Stimulated activated CD8-positive, alpha-beta memory T cell treated with anti-CD3 and anti-CD28 coated beads, Interleukin-4, amount 100 ng/mL, for 24 hours (primary cell): ENCODE results near the gene OPRM1.
"Not testable (repeated sequence)": the region's sequence is repeated elsewhere in the genome, so short reads cannot be mapped to it uniquely, and the experiment has no call there.

Source experiments
- DNase-seq: peaks from one replicate; pipeline ENCODE4 v3.0.0-alpha.2; 2020; ENCODE audit warnings: low read depth

The OPRM1 gene

DNA sequence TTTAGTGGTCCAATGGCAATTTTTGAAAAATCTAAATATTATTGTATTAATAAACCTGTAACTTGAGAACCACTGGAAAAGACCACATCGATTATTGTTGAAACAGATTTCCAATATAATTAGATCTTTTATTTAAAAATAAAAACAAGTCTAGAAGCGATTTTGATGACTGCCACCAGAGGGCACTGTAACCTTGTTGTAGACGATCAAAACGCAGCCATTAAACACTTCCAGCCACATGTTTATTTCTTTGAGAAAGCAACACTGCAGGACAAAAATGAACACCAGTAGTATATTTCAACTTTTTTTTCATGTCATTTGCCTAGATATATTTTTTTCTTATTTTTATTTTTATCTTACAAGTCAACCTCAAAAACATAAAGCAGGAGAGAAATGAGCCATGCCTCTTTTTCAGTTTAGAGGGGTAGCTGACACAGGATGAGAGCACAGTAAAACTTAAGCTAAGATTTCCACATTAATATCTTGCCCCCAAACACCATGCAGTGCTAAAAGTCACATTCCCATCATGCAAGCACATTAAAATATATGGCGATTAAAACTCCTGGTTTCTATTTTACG, 115.4 kb downstream of the OPRM1 start:
- DNase-seq: peak; percentile 33

DNA sequence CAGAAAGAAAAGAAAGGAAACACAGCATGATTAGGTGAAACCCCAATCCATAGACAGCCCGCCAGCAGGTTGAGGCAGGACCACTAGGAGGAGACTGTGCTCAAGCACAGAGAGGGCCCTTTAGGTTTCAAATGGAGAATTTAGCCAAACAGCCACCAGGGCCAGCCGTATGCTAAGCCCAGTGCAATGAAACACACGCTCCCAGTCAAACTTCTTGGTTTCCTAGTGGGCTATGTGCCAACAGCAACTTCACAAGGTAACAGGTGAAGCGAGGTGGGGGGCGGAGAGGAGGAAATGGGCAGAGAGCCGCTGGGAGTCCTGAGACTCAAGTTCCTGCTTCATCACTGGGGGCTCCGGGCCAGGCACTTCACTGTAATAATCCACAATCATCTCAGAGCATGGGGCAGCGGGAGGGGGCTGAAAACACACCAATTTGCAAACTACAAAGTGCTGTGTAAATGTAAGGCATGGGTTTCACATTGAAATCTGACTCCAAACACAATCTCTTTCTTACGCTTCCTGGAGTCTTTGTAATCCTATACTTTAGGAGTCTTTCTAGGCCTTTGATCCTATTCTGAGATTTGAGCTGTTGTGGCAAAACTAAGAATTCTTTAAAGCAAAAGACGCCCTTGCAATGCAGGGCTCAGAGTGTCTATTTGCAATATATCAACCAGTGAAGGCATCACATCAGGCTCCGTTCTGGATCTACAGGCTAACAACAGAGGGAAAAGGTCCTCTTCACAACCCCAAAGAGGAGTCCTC, 117.3 kb downstream of the OPRM1 start:
- DNase-seq: peak; percentile 44

DNA sequence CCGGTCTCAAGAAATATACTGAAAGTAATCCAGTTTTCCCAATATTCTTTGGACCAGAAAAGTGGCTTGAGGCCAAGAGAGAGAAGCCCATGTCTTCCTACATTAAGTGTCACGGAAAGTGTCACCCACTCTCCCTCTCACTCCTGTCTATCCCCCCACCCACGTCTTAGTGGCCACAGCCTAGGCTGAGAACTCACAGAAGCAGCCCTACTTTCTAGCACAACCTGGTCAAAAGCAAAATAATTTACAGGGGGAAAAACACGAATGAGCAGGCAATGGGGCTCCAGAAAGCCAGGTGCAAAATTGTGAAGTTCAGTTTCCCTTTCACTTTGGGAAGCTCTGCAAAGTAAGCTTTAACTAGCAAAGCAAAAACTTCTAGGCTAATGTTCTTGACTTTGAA, 118.0 kb downstream of the OPRM1 start:
- DNase-seq: peak; percentile 8

DNA sequence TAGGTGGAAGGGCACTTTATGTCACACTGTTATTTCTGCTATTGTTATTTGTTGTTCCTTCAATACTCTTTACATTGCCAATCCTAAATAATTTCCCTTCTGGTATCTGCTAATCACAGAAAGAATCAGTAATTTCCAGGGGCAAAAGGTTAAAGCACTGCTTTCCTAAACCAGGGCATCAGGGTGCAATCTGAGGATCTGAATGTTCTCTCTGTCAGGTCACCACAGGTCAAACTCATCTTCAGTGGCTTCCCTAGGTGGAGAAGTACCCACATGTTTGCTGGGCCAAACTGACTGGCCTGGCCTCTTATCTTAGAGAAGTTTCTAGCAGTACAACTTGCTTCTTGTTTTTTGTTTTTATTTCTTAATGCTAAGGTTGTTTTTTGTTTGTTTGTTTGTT, 118.7 kb downstream of the OPRM1 start:
- DNase-seq: no peak

DNA sequence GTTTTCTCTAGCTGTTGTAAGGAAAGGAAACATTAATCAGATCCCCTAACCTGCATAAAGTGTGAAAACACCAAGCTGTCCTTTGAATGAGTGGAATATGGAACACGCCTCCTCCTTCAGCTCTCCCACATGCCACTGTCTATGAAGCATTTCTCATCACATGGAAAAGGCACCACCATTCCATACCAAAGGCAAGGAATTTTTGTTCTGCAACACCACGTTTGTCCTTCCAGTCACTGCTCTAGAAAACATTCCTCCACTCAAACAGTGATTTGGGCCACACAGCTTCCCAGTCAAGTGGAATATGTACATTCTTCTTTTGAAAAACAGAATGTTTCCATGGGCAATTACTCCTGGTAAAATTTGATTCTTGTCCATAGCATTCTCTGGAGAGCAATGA, 120.1 kb downstream of the OPRM1 start:
- no peak for DNase-seq

DNA sequence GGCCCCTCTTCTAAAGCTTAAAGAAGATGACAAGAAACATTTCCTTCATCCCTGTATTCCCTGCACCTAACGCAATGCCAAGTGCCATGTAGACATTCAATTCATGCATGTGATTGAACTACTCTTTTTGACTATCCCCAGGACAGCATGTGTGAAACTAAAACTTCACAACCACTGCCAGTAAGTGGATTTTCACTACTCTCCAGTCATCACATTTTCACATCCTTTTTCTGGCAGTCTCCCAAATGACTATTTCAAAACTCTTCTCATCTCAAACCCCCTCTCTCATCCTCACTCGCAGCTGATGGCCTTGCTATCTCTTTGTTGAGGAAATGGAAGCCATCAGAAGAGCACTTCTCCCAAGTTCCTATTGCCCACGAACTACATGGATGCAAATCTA, 122.6 kb downstream of the OPRM1 start:
- DNase-seq: no peak

DNA sequence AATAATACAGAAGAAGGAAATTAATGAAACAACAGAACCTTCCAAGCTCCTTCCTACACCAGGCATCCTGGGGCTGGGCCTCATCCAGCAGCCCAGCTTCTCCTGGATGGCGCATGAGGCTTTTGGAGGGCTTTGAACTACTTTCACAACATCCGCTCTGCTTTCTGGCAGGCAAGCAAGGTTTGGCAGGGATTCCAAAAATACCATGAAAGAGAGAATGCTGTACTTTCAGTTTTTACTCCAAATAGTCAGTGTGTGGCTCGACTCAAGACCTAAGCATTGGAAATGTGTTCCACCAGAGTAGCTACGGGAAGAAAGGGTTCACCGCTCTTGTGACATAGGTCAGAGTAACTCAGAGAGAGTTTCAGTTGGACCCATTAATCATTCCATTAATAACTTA, 125.4 kb downstream of the OPRM1 start:
- no peak for DNase-seq

DNA sequence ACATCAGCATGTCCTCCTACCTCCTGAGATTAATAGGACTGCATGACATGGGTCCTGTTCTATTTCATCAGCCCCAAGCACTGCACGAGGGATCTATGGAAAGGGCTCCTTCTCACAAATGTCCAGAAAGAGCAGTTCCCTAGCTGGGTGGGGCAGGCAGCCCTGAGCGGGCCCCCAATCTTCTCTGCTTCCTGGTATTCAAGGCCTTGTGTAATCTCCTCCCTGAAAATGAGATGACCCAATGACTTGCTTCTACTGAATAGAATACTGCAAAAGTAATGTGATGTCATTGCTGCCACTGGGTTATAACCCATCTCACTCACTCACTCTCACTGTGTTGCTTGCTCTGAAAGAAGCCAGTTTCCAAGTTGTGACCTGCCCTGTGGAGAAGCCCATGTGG, 126.4 kb downstream of the OPRM1 start:
- no peak for DNase-seq

DNA sequence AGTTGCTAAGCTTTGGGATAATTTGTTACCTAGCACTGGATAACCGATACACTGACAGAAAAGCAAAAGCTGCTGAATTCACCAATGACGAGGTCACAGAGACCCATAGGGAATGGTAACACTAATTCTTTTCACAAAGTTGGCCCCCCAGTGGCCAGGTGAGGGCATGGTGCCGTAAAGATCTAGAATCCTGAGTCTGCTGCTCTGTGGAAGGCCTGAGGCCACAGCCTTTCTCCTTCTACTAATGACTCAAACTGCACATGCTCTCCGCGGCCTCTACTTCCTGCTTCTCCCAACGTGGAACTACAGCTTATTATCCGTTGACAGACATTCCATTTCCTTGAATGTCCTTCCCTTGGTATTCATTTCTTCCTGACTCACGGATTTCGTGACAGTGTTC, 127.1 kb downstream of the OPRM1 start:
- no peak for DNase-seq

DNA sequence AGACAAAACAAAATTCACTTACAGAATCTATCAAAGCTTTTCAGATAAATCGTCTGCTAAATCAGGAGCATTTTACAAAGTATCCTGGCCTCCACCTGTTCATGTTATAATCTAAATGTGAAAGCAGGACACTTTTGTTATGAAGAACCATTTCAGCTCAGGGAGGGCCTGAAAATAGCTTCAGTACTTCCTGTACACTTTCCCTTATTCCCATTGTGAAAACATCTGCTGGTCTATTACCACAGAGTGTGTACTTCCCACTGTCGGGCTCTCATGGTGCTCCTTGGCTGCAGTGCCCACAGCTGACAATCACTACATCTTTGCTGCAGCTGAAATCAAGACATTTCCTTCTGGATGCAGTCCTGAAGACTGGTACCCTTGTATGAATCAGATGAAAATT, 128.1 kb downstream of the OPRM1 start:
- no peak for DNase-seq

DNA sequence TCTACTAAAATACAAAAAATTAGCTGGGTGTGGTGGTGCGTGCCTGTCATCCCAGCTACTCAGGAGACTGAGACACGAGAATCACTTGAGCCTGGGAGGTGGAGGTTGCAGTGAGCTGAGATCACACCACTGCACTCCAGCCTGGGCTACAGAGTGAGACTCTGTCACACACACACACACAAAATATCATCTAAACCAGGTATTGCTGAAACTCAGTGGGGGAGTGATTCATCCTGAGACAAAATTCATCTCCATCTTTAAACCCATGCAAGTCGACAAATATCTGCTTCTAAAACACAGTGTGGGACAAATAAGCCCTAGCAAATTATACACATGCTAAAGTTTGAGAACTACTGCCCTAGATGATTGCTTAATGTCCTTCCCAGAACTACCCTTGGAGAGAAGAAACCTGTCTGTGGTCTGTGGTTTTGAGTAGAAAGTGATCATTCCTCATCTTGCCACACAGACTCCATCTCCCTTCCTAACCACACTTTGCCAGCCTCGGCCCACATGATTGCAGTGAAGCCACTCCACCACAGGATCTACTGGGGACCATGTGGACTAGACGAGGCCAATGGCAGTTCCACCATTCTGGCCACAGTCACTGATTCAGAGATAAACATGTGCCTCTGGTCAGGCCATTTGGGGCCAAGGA, 130.3 kb downstream of the OPRM1 start:
- DNase-seq: no peak

DNA sequence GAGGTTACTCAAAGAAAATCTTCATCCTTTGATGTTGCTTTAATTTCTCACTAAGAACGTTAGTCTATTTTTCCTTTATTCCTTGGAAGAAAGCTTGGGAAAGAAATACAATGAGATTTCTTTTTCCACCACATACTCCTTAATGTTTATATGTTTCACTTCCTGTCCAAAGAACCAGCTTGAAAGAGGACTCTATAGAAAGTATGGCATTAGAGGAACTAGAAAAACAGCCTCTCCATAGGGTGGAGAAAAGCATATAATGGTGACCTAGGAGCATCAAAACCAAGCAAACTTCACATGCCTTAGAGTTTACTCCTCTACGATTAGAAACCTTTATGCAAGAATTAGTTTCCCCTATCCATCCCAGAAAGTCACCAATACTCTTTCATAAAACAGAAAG, 131.1 kb downstream of the OPRM1 start:
- no peak for DNase-seq

DNA sequence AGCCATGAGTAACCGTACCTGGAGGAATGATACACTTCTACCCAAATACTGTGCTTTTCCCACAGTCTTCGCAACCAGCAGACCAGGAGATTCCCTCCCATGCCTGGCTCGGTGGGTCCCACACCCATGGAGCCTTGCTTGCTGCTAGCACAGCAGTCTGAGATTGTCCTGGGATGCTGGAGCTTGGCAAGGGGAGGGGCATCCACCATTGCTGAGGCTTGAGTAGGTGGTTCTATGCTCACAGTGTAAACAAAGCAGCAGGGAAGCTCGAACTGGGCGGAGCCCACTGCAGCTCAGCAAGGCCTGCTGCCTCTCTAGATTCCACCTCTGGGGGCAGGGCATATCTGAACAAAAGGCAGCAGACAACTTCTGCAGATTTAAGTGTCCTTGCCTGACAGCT, 133.4 kb downstream of the OPRM1 start:
- DNase-seq: not testable (repeated sequence)

DNA sequence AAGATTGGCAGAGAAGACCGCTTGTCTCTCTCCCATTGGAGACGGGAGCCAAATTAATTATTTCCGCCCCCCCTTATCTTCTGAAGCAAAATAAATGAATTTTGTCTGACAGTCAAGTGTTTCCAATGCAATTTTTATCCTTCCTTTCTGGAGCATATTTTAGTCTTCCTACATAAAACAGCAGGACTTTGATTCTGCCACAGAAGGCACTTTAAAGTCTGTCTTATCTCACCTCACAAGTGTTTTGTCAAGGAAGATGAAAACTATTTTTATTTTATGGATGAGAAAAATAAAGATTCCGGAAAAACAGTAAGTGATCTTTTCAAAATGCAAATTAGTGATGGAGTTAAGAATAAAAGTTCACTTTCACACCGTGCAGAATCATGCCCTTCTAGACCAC, 140.4 kb downstream of the OPRM1 start:
- no peak for DNase-seq

DNA sequence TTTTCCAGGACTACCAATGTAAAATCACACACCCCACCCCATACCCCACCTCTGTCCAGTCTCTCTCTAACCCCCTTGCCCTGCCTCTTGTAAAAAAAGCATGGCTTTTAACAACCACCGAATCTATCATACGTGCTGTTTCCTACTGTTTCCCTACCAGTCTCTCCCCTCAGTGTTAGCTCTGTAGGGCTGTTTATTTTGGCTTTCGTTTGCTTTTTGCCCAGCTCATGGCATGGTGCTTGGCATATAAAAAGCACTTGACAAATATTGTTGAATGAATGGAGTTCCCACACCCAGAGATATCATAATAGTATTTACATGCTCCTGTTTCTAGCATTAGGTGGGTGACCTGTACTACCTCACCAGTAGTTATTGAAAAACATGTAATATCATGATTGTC, 148.2 kb downstream of the OPRM1 start:
- DNase-seq: no peak

DNA sequence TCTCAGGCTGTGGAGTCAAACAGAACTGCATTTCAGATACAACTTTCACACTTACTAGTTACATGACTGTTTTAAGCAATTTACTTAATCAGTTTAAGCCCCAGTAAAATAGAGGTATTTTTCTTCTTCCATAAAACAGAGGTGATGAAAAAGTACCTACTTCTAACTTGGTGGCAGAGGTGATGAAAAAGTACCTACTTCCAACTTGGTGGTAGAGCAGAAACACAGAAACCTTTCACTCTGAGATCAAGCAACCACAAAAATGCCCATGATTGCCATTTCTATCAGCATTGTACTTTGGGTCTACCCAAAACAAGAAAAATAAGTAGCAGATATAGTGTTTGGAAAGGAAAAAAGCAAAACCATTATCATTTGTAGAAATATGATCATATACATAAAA, 148.7 kb downstream of the OPRM1 start:
- no peak for DNase-seq

DNA sequence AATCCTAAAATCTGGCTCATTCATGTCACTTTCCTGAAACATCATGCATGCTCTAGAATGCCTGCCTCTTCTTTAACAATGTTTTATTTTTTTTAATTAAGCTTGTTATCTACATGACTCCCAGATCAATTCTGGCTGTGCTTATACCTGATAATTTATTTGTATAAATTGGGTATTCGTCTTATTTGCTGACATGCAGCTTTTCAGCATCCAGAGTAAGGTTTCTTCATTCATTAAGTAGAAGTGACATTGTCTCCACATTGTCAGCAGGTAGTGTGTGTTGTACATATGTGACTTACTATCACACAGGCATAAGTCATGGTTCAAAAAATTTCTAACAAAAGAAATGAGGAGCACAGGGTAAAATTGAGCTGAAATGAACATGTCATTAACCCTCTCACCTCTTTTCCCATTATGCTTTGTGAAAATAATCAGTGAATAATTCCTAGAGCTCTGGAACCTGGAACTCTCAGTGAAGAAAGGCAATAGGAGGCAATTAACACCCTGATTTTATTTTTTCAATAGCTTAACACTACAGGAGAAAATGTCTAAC, 157.4 kb downstream of the OPRM1 start:
- DNase-seq: no peak

DNA sequence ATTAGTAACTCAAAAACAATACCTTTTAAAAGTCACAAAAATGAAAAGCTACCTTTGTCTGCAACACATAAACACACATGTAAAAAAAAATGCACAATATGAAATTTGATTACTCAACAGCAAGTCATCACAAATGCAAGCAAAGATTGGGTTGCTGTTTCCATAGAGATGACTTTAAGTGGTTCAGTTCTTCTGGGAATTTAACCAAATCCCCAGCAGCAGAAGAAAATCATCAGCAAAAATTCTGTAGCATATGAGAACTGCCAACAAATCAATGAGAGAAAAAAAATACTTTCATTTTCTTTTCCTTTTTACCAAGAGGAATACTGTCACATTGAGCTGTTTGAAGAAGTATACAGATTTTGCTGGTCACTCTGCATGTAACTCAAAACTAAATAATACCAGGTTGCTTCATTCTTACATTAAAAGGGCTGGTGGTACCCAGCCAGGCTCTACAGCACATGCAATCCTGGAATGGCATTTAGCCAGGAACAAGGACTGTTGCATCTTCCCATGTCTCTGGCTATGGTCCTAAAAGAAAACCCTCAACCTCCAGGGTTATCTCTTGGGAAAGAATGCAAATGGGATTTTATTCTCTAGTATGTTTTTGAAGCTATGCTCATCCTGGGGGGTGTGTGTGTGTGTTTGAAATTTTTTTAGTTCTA, 158.3 kb downstream of the OPRM1 start:
- no peak for DNase-seq

DNA sequence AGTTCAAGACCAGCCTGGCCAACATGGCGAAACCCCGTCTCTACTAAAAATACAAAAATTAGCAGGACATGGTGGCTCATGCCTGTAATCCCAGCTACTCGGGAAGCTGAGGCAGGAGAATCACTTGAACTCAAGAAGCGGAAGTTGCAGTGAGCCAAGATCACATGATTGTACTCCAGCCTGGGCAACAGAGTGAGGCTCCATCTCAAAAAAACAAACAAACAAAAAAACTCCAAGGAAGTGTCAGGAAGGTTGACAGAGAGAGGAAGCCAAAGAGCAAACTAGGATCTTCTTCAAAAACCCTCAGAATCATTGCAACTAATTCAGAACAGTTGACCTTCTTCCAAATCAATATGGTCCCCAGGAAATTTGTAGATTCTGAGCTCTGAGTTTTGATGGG, 162.6 kb downstream of the OPRM1 start:
- not testable (repeated sequence) for DNase-seq

DNA sequence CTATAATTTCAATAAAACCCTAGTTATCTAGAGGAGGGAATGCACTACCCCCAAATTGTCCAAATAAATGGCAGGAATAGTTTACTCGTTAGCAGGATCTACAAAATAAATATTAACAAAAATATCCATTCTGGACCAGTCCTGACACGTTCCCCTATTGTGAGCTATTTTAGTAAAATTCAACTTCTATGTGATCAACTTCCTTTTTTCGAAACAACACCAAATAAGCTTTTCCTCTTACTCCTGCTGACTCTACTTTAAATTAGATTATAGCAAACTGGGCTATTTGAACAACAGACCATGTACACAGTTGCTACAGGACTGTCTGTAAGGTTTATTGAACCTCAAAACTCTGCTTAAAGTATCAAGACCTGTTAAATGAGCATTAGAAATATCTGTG, 163.3 kb downstream of the OPRM1 start:
- no peak for DNase-seq

DNA sequence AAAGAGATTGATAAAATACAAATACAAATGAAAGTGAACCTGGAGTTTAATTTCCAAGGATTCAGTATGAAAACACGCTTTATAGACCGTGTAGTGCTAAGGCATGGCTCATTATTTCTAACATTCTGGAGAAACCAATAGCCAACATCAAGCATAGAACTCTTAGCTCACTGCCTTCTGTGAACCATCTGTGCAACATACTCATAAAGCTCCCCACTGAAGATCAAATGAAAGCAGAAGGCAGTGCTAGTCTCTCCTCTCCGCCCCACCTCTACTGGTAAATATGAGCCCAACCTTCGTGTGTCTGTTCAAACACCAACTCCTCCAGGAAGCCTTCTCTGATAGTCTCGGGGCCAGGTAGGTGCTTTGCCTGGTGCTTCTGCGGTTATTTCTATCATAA, 163.9 kb downstream of the OPRM1 start:
- no peak for DNase-seq

DNA sequence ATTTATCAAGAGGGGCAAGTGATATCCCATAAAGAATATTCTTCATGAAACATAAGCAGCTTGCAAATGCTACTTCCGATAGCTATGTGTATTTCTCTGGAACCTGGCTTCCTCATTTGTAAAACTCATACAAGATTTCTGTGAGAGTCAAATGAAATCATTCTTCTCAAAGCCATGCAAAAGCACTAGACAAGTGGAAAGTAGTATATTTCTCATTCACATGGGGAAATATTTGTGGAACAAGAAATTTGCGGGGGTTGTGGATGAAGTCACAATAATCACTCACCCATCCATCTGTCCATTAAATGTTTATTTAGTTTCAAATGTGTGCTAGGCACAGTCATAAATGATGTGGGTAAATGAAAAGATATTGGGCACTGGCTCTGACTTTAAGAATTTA, 167.1 kb downstream of the OPRM1 start:
- no peak for DNase-seq

DNA sequence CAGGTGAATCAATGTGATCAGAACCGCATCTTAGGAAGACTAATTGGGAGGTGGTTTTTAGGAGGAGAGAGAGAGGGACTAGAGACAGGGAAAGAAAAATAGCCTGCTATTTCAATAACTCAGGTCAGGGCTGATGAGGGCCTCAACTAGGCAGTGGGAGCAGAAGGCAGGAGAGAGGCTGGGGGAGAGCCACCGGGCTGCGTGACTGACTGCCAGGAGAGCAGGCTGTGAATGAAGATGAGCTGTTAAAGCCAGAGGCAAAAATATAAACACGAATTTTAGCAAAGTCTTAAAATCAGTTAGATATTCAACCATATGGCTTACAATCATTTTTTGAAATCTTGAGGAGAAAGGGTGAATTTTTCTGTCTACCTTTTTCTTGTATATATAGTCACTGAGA, 168.0 kb downstream of the OPRM1 start:
- no peak for DNase-seq
